PC-3 (cell line): ENCODE results near the gene MARK2.

ENCODE experiments used
- CTCF ChIP-seq: fragments of 300-600 bp; sonication (generic); conservative IDR thresholded peaks from 2 replicates; pipeline ENCODE4 v1.5.1; 2017; ENCODE audit warnings: antibody characterized with exemption, low read depth, mild to moderate bottlenecking, low read length
- EZH2 ChIP-seq: fragments of 300-600 bp; sonication (generic); IDR thresholded peaks from one replicate; pipeline ENCODE4 v1.6.1; 2017; ENCODE audit warnings: antibody characterized with exemption, mild to moderate bottlenecking, low read length; ENCODE audit not compliant: unreplicated experiment
- EZH2phosphoT487 ChIP-seq: fragments of 300-600 bp; sonication (generic); IDR thresholded peaks from 2 replicates; pipeline ENCODE4 v1.6.1; 2018; ENCODE audit warnings: mild to moderate bottlenecking, antibody characterized with exemption, low read length, borderline replicate concordance

GRCh38 chr11:63917692-63918506, 79.0 kb downstream of the MARK2 start:
- no peak for TF ChIP-seq CTCF
- no peak for TF ChIP-seq EZH2
- no peak for TF ChIP-seq EZH2phosphoT487
